Measurements from ENCODE around the gene KSR1. TPM values are rescaled to one million over a fixed set of nuclear protein-coding genes. Genes with fewer than 3 reads are reported as not detected.

KSR1 gene
- total RNA-seq, 1 experiment from 2014 or later = 19.1 TPM

DNA sequence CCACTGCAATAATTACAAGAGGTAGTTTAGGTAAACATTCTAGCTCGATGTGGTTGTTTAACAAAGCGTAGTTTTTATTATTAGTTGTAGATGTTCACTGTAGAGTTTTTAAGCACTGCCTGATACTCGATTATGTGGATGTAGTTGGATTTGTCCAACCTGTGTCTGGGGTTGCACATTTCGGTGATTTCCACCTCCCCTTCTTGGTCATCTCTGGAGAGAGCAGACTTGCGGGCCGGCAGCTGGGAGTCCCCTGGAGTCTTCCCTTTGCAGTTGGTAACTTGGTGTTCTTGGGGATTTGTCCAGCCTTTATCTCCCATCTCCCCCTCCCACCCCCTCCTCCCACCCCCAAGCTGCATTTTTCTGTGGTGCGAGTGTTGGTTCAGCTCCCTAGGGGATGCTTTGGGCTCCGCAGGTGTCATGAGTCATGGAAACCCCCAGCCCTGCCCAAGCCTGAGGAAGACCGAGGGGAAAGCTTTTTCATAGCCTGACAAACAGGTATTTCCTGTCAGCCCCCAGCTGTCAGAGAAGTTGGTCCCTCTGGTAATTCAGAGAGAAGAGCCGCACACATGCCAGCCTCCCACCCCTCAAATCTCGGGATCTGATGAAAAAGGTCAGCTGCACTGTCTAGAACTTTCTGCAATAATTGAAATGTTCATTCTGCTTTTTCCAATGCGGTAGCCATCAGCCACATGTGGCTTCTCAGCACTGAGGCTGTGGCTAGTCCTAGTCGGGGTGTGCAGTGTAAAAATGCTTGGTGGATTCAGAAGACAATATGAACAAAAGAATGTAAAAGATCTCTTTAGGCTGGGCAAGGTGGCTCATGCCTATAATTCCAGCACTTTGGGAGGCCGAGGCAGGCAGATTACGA lies 50.3 kb downstream of the KSR1 start:
- no peaks in the 10 kb centered on the region for H3K9me2 ChIP-seq (ENCODE audit: insufficient read depth)
- CTCF ChIA-PET = interaction anchor here (0.6 to 1.1 kb wide), 2 partner anchors 12 to 277 kb away, joined by 3 to 4 read pairs; no protein-coding TSS in a partner anchor
- H3K4me1 ChIP-seq (replicated peaks; ENCODE audit: insufficient read depth) = peaks cover 31% of the 10 kb centered on the region
- intact Hi-C loops (cut with micrococcal nuclease; ENCODE audit: unreplicated experiment) = loop anchor here (1.0 kb wide), 1 partner anchor 46 kb away; no protein-coding TSS in a partner anchor
- peak; percentile 73 to 78 for DNase-seq
- no peak for TF ChIP-seq CTCF (conservative IDR thresholded peaks at IDR 0.05)
- TF ChIP-seq EZH2 (IDR thresholded peaks at IDR 0.05; ENCODE audit: low read depth) = no peak
- H3K27me3 ChIP-seq (ENCODE audit: insufficient read depth, low read depth) = no peaks in the 10 kb centered on the region
- peak overlapping the region; percentile 65 for H3K27ac ChIP-seq
- H3K36me3 ChIP-seq (ENCODE audit: low read depth) = no peaks in the 10 kb centered on the region
- no peaks in the 10 kb centered on the region for H3K79me2 ChIP-seq (ENCODE audit: low read depth)
- H3F3A ChIP-seq (ENCODE audit: insufficient read depth, low read depth) = peaks cover 12% of the 10 kb centered on the region
- H3K4me2 ChIP-seq = peak overlapping the region; percentile 62
- peak overlapping the region; percentile 4; the same call in 1 of the 2 replicates for H3K4me3 ChIP-seq
- no peaks in the 10 kb centered on the region for H3K9me3 ChIP-seq (ENCODE audit: insufficient read depth, low read depth)
- no TSS peak for BruUV-seq (replicated peaks)
- no peaks in the 10 kb centered on the region for H4K20me1 ChIP-seq (ENCODE audit: insufficient read depth)
- POLR2A ChIA-PET (ENCODE audit: unreplicated experiment) = interaction anchor here (0.6 to 0.9 kb wide), 3 partner anchors 14 to 35 kb away, joined by 3 to 8 read pairs (median 5); no protein-coding TSS in a partner anchor
- no peak overlapping the region for H2AFZ ChIP-seq

GRCh38 chr17:27511168-27511883 lies 55.1 kb downstream of the KSR1 start:
- no TSS peak for BruUV-seq (replicated peaks)
- H3K79me2 ChIP-seq (ENCODE audit: low read depth) = no peaks in the 10 kb centered on the region
- DNase-seq = no peak
- CTCF ChIA-PET = no interaction called here
- no peak overlapping the region for H3K4me2 ChIP-seq
- no peak overlapping the region for H3K27ac ChIP-seq
- 0 out of 2 replicates have a peak, but pooled peaks cover 4% of the 10 kb centered on the region for H3K9me2 ChIP-seq (ENCODE audit: insufficient read depth)
- TF ChIP-seq CTCF (conservative IDR thresholded peaks at IDR 0.05) = no peak
- H3K9me3 ChIP-seq (ENCODE audit: insufficient read depth, low read depth) = no peaks in the 10 kb centered on the region
- peaks cover 20% of the 10 kb centered on the region for H3K4me1 ChIP-seq (replicated peaks; ENCODE audit: insufficient read depth)
- no peak overlapping the region for H3K4me3 ChIP-seq
- intact Hi-C loops (cut with micrococcal nuclease; ENCODE audit: unreplicated experiment) = no loop called here
- no peak overlapping the region for H2AFZ ChIP-seq
- H3F3A ChIP-seq (ENCODE audit: insufficient read depth, low read depth) = peaks cover 7% of the 10 kb centered on the region
- POLR2A ChIA-PET (ENCODE audit: unreplicated experiment) = no interaction called here
- no peaks in the 10 kb centered on the region for H4K20me1 ChIP-seq (ENCODE audit: insufficient read depth)
- H3K27me3 ChIP-seq (ENCODE audit: insufficient read depth, low read depth) = no peaks in the 10 kb centered on the region
- no peaks in the 10 kb centered on the region for H3K36me3 ChIP-seq (ENCODE audit: low read depth)

- TF ChIP-seq CTCF (conservative IDR thresholded peaks at IDR 0.05) = no peak
- no peak for TF ChIP-seq EZH2 (IDR thresholded peaks at IDR 0.05; ENCODE audit: low read depth)
- Histone ChIP-seq H3K36me3 (ENCODE audit: low read depth) (no peaks in the 10 kb centered on the region), H2AFZ (no peak overlapping the region), H3K4me2 (no peak overlapping the region), H3K4me3 (no peak overlapping the region), H3K79me2 (ENCODE audit: low read depth) (no peaks in the 10 kb centered on the region), H4K20me1 (ENCODE audit: insufficient read depth) (no peaks in the 10 kb centered on the region), H3K27me3 (ENCODE audit: insufficient read depth, low read depth) (no peaks in the 10 kb centered on the region), H3K27ac (no peak overlapping the region), H3K9me2 (ENCODE audit: insufficient read depth) (0 out of 2 replicates have a peak, but pooled peaks cover 4% of the 10 kb centered on the region), H3K9me3 (ENCODE audit: insufficient read depth, low read depth) (no peaks in the 10 kb centered on the region), H3F3A (ENCODE audit: insufficient read depth, low read depth) (peaks cover 2% of the 10 kb centered on the region; the same call in 1 of the 2 replicates), H3K4me1 (replicated peaks; ENCODE audit: insufficient read depth) (peaks cover 13% of the 10 kb centered on the region)
- POLR2A ChIA-PET (ENCODE audit: unreplicated experiment) = no interaction called here
- no TSS peak for BruUV-seq (replicated peaks)
- intact Hi-C loops (cut with micrococcal nuclease; ENCODE audit: unreplicated experiment) = no loop called here
- CTCF ChIA-PET = no interaction called here
- no peak for DNase-seq
These were observed 55.8 kb downstream of the KSR1 start for GRCh38 chr17:27512031-27512430.
